Mesothelial cell of epicardium (in vitro differentiated cells): ENCODE measurements around the gene SDK1. TPM values are rescaled to one million over a fixed set of nuclear protein-coding genes. Genes with fewer than 3 reads are reported as not detected.

Experiments used
- DNase-seq, 2 experiments: peaks; one replicate each; pipeline ENCODE4 v3.0.0; 2021; ENCODE audit warnings: low spot score in 2 of 2; ENCODE audit not compliant: unreplicated experiment in 2 of 2
- H3K27ac Mint-ChIP-seq: 2 replicates; pipeline ENCODE4 v1.8.0; 2021; ENCODE audit warnings: mixed read lengths
- H3K27me3 Mint-ChIP-seq: 2 replicates; pipeline ENCODE4 v1.8.0; 2021; ENCODE audit warnings: low read depth, mixed read lengths
- H3K36me3 Mint-ChIP-seq: 2 replicates; pipeline ENCODE4 v1.8.0; 2021; ENCODE audit warnings: mixed read lengths
- H3K4me1 Mint-ChIP-seq: 2 replicates; pipeline ENCODE4 v1.8.0; 2021; ENCODE audit warnings: mixed read lengths
- H3K4me3 Mint-ChIP-seq: 2 replicates; pipeline ENCODE4 v1.8.0; 2021; ENCODE audit warnings: mild to moderate bottlenecking, moderate library complexity, mixed read lengths
- H3K9me3 Mint-ChIP-seq: 2 replicates; pipeline ENCODE4 v1.8.0; 2021; ENCODE audit warnings: mixed read lengths
- total RNA-seq: library from RNA; stranded (reverse); gene quantifications from 3 replicates; pipeline ENCODE4 v1.2.1, GENCODE V29; 2021
- TF ChIP-seq, protein P1 (sequence below): fragments of 200-600 bp; sonication (generic); IDR thresholded peaks from one replicate; pipeline ENCODE4 v1.5.0; 2021; ENCODE audit warnings: antibody characterized with exemption; ENCODE audit not compliant: unreplicated experiment

Gene SDK1
- total RNA-seq, 1 donor from 2014 or later = 12.8 TPM

DNA sequence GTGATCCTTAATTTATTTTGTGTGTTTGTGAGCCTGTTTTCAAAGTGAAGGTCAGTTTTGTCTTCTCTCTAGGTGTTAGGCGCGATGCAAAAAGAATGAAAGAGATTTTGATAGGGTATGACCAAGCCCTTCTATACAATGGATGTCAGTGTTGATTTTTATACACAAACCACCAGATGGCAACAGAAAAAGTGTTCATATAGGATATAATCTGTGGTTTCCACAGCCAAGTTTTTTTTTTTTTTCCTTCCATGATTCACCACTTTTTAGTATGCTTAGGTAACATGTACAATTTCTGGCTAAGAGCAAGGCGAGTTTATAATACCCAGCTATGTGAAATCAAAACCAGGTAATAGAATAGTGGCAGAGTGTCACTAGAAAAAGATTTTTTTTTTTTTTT, 8.1 kb downstream of the SDK1 start:
- TF ChIP-seq, protein P1, sequence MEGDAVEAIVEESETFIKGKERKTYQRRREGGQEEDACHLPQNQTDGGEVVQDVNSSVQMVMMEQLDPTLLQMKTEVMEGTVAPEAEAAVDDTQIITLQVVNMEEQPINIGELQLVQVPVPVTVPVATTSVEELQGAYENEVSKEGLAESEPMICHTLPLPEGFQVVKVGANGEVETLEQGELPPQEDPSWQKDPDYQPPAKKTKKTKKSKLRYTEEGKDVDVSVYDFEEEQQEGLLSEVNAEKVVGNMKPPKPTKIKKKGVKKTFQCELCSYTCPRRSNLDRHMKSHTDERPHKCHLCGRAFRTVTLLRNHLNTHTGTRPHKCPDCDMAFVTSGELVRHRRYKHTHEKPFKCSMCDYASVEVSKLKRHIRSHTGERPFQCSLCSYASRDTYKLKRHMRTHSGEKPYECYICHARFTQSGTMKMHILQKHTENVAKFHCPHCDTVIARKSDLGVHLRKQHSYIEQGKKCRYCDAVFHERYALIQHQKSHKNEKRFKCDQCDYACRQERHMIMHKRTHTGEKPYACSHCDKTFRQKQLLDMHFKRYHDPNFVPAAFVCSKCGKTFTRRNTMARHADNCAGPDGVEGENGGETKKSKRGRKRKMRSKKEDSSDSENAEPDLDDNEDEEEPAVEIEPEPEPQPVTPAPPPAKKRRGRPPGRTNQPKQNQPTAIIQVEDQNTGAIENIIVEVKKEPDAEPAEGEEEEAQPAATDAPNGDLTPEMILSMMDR = no peak
- Mint-ChIP-seq H3K27me3 (no peaks in the 10 kb centered on the region), H3K36me3 (no peaks in the 10 kb centered on the region), H3K27ac (no peak overlapping the region), H3K4me3 (no peak overlapping the region), H3K9me3 (no peaks in the 10 kb centered on the region), H3K4me1 (peaks cover 11% of the 10 kb centered on the region)
- DNase-seq = no peak

DNA sequence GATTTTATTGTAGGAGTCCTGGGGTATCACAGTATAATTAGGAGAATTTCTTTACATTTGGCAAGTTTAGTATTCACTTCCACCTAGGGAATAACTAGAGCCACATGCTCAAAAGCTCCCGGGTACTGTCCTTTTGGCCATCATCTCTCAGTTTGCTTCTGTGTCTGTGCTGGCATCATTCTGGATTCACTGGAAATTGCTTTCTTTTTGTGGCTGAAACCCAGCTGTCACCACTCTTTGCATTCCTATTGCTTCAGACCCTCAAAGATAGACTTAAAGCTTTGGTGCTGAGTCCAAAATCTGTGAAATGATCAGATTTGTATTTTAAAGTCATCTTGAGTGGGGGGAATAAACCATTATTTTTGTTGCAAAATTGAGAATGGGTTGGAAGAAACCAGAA, 8.9 kb downstream of the SDK1 start:
- Mint-ChIP-seq H3K36me3 (no peaks in the 10 kb centered on the region), H3K27me3 (no peaks in the 10 kb centered on the region), H3K4me1 (peaks cover 13% of the 10 kb centered on the region), H3K27ac (no peak overlapping the region), H3K4me3 (no peak overlapping the region), H3K9me3 (no peaks in the 10 kb centered on the region)
- no peak for DNase-seq
- TF ChIP-seq, protein P1 = no peak

DNA sequence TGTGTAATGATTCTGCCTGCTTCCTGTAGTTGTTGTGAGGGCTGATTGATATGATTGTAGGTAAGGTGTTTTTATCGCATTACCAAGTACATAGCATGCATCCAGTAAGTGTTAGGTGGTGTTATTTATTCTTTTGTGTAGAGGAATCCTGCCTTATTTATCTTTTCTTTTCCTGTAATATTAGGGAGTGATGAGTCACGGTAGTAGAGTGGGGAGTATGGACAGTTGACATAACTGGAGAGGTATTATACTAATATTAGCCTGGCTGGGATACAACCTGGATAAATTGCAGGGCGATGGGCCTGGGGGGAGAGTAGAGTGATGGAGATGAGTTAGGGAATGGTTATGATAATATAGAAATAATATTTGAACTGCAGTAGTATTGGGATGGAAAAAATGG, 9.8 kb downstream of the SDK1 start:
- TF ChIP-seq, protein P1 = no peak
- no peak for DNase-seq
- H3K4me1 Mint-ChIP-seq = peaks cover 13% of the 10 kb centered on the region
- no peaks in the 10 kb centered on the region for H3K9me3 Mint-ChIP-seq
- H3K4me3 Mint-ChIP-seq = no peak overlapping the region
- no peak overlapping the region for H3K27ac Mint-ChIP-seq
- no peaks in the 10 kb centered on the region for H3K27me3 Mint-ChIP-seq
- no peaks in the 10 kb centered on the region for H3K36me3 Mint-ChIP-seq

DNA sequence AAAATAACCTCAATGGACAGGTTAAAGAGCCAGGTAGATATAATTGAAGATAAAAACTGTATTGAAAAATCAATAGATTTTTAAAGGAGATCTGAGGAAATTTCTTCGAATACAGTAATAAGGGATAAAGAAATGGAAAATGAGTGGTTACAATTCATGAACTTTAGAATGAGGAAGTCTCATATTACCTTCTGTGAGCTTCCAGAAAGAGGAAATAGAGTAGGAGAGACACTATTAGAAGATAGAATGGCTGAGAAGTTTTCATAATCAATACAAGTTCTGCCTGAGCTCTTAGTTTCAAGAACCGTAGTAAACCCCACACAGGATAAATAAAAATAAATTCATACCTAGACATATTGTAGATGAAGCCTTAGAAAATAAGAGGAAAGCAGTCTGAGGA, 11.5 kb downstream of the SDK1 start:
- TF ChIP-seq, protein P1 = no peak
- H3K27me3 Mint-ChIP-seq = no peaks in the 10 kb centered on the region
- no peak overlapping the region for H3K27ac Mint-ChIP-seq
- H3K36me3 Mint-ChIP-seq = no peaks in the 10 kb centered on the region
- no peak for DNase-seq
- H3K4me3 Mint-ChIP-seq = no peak overlapping the region
- no peaks in the 10 kb centered on the region for H3K9me3 Mint-ChIP-seq
- H3K4me1 Mint-ChIP-seq = peaks cover 13% of the 10 kb centered on the region

DNA sequence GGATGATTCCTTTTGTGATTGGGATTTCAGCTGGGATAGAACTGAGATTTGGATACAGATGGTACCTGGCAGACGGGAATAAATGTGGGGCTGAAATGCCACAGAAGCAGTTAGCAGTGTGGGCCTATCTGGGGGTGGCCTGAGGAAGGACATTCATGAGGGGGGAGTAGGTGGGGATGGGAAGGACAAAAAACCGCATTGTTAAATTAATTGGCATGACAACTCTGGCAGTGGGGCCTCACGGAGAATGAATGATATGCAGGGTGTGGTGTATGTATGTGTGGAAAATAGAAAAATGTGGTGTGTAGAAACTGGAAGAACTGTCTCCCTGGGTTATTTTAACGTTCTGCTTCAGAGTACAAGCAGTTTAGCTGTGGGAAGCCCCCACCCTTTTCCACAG, 17.8 kb downstream of the SDK1 start:
- TF ChIP-seq, protein P1 = no peak
- H3K9me3 Mint-ChIP-seq = peaks cover 4% of the 10 kb centered on the region
- no peak for DNase-seq
- no peaks in the 10 kb centered on the region for H3K27me3 Mint-ChIP-seq
- no peak overlapping the region for H3K27ac Mint-ChIP-seq
- no peak overlapping the region for H3K4me3 Mint-ChIP-seq
- H3K36me3 Mint-ChIP-seq = no peaks in the 10 kb centered on the region
- peaks cover 8% of the 10 kb centered on the region for H3K4me1 Mint-ChIP-seq

DNA sequence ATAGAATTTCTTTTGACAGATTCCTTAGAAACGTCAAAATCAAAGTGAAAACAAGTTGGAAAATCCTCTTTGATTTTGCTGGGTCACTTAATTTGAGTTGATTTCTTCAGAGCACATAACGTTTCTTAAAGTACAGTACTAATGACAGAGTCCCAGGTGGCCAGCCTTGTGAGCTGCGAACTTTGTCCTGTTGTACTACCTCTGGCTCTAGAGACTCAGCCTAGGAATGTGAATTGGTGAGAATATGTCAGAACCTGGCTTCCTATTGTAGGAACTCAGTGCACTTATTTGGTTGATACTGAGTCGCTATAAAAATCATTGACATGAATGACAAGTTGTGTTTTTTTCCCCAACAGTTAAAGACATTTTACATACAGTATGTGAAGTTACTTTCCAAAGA, 20.2 kb downstream of the SDK1 start:
- DNase-seq = no peak
- Mint-ChIP-seq H3K9me3 (peaks cover 4% of the 10 kb centered on the region), H3K27me3 (no peaks in the 10 kb centered on the region), H3K27ac (no peak overlapping the region), H3K36me3 (no peaks in the 10 kb centered on the region), H3K4me1 (peaks cover 5% of the 10 kb centered on the region), H3K4me3 (no peak overlapping the region)
- TF ChIP-seq, protein P1 = no peak
